ENCODE measurements around the gene NEURL1.

GRCh38 chr10:103641326-103641725, 147.8 kb downstream of the NEURL1 start:
- TF ChIP-seq, protein P1, sequence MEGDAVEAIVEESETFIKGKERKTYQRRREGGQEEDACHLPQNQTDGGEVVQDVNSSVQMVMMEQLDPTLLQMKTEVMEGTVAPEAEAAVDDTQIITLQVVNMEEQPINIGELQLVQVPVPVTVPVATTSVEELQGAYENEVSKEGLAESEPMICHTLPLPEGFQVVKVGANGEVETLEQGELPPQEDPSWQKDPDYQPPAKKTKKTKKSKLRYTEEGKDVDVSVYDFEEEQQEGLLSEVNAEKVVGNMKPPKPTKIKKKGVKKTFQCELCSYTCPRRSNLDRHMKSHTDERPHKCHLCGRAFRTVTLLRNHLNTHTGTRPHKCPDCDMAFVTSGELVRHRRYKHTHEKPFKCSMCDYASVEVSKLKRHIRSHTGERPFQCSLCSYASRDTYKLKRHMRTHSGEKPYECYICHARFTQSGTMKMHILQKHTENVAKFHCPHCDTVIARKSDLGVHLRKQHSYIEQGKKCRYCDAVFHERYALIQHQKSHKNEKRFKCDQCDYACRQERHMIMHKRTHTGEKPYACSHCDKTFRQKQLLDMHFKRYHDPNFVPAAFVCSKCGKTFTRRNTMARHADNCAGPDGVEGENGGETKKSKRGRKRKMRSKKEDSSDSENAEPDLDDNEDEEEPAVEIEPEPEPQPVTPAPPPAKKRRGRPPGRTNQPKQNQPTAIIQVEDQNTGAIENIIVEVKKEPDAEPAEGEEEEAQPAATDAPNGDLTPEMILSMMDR (IDR thresholded peaks at IDR 0.05; ENCODE audit: low read depth, low read length): no peak
- TF ChIP-seq POLR2A (IDR thresholded peaks at IDR 0.05; ENCODE audit: extremely low read depth, insufficient read length) (no peak), MYC (IDR thresholded peaks at IDR 0.05; ENCODE audit: low read depth, low read length) (no peak)
- TF ChIP-seq, protein P2, sequence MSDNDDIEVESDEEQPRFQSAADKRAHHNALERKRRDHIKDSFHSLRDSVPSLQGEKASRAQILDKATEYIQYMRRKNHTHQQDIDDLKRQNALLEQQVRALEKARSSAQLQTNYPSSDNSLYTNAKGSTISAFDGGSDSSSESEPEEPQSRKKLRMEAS (IDR thresholded peaks at IDR 0.05; ENCODE audit: low read depth, low read length): no peak

All from NB4 (cell line).